HG03103 (cell line): ENCODE results near the gene SIAH2.

Experiments
- ATAC-seq: cut with Tn5 transposase; IDR thresholded peaks from one replicate; pipeline ENCODE4 v1.9.1; 2021; ENCODE audit warnings: low read depth; ENCODE audit not compliant: unreplicated experiment

SIAH2 gene

GRCh38 chr3:150691414-150692040 is 71.4 kb downstream of the SIAH2 start:
- ATAC-seq: no peak
